IMR-90 (cell line): ENCODE results near the gene NTM. TPM values are rescaled to one million over a fixed set of nuclear protein-coding genes. Genes with fewer than 3 reads are reported as not detected.

Source experiments
- ATAC-seq: fragments of 200-7000 bp; cut with Tn5 transposase; 2 replicates; pipeline ENCODE4 v1.9.1; 2020; ENCODE audit warnings: low read depth, mild to moderate bottlenecking, moderate library complexity
- BruUV-seq: library from RNA; stranded (reverse); fragments of 400-500 nt; replicated peaks from 2 replicates; lab custom pipeline; 2021; lab: Mats Ljungman, UMichigan
- CTCF ChIA-PET: fragments of 300-600 bp; formaldehyde crosslinking; extraction: SDS; loops from one replicate; lab custom pipeline; 2021; ENCODE audit warnings: antibody characterized with exemption; lab: Yijun Ruan, JAX
- POLR2A ChIA-PET: fragments of 300-600 bp; sonication (Branson Sonifier 250); formaldehyde crosslinking; loops from one replicate; lab custom pipeline; 2022; ENCODE audit warnings: antibody characterized with exemption; ENCODE audit not compliant: unreplicated experiment; lab: Charles Lee
- DNase-seq: peaks from one replicate; pipeline ENCODE4 v3.0.0; 2013
- H2AFZ ChIP-seq: replicated peaks from 2 replicates; pipeline ENCODE3; 2013; ENCODE audit warnings: low read length, mild to moderate bottlenecking; ENCODE audit not compliant: poor library complexity
- H2AK5ac ChIP-seq: 2 replicates; pipeline ENCODE4 v1.6.1; 2013; ENCODE audit warnings: low read depth, low read length, inconsistent platforms
- H2AK9ac ChIP-seq: replicated peaks from 2 replicates; pipeline ENCODE3; 2013; ENCODE audit warnings: mild to moderate bottlenecking, low read depth, low read length, moderate library complexity; ENCODE audit not compliant: poor library complexity
- H2BK120ac ChIP-seq: 2 replicates; pipeline ENCODE4 v1.6.1; 2013; ENCODE audit warnings: low read depth, low read length, inconsistent platforms
- H2BK15ac ChIP-seq: 3 replicates; pipeline ENCODE4 v1.6.1; 2013; ENCODE audit warnings: low read depth, low read length, inconsistent platforms
- H2BK20ac ChIP-seq: 2 replicates; pipeline ENCODE4 v1.6.1; 2013; ENCODE audit warnings: low read depth, mild to moderate bottlenecking, inconsistent platforms, low read length, moderate library complexity
- H2BK5ac ChIP-seq: 2 replicates; pipeline ENCODE4 v1.6.1; 2013; ENCODE audit warnings: mild to moderate bottlenecking, low read depth, low read length, inconsistent platforms; ENCODE audit not compliant: poor library complexity, severe bottlenecking
- H3K14ac ChIP-seq: replicated peaks from 2 replicates; pipeline ENCODE4 v1.6.1; 2013; ENCODE audit warnings: low read depth, low read length, inconsistent platforms
- H3K18ac ChIP-seq: 2 replicates; pipeline ENCODE4 v1.6.1; 2013; ENCODE audit warnings: low read depth, low read length, control low read depth
- H3K23ac ChIP-seq: 2 replicates; pipeline ENCODE4 v1.6.1; 2013; ENCODE audit warnings: low read depth, low read length, inconsistent platforms
- H3K27ac ChIP-seq: 2 replicates; pipeline ENCODE4 v1.5.1; 2013; ENCODE audit warnings: mild to moderate bottlenecking, control low read depth, low read length; ENCODE audit not compliant: insufficient read depth
- H3K27me3 ChIP-seq: 2 replicates; pipeline ENCODE4 v1.6.1; 2013; ENCODE audit warnings: low read length; ENCODE audit not compliant: control insufficient read depth, insufficient read depth
- H3K36me3 ChIP-seq: 2 replicates; pipeline ENCODE4 v1.6.1; 2013; ENCODE audit warnings: low read length, mixed read lengths; ENCODE audit not compliant: control insufficient read depth, insufficient read depth
- H3K4ac ChIP-seq: 2 replicates; pipeline ENCODE4 v1.6.1; 2013; ENCODE audit warnings: low read depth, low read length, inconsistent platforms
- H3K4me1 ChIP-seq: 2 replicates; pipeline ENCODE4 v1.6.1; 2013; ENCODE audit warnings: low read length, mixed read lengths; ENCODE audit not compliant: control insufficient read depth, insufficient read depth
- H3K4me2 ChIP-seq: 2 replicates; pipeline ENCODE4 v1.6.1; 2013; ENCODE audit warnings: low read depth, mild to moderate bottlenecking, control low read depth, low read length, moderate library complexity
- H3K4me3 ChIP-seq: 2 replicates; pipeline ENCODE4 v1.5.1; 2013; ENCODE audit warnings: low read depth, mild to moderate bottlenecking, control low read depth, low read length, moderate library complexity; ENCODE audit not compliant: insufficient read depth
- H3K56ac ChIP-seq: 2 replicates; pipeline ENCODE4 v1.6.1; 2013; ENCODE audit warnings: low read length, inconsistent platforms; ENCODE audit not compliant: insufficient read depth; ENCODE audit errors: extremely low read depth
- H3K79me1 ChIP-seq, 2 experiments: 2 replicates each; pipeline ENCODE4 v1.6.1; 2013; ENCODE audit warnings: low read length in 2 of 2, inconsistent platforms in 1 of 2, low read depth in 1 of 2
- H3K9ac ChIP-seq: 2 replicates; pipeline ENCODE4 v1.6.1; 2013; ENCODE audit warnings: low read depth, low read length, control low read depth
- H3K9me1 ChIP-seq: 2 replicates; pipeline ENCODE4 v1.6.1; 2013; ENCODE audit warnings: low read length, inconsistent platforms; ENCODE audit not compliant: insufficient read depth
- H3K9me3 ChIP-seq: 2 replicates; pipeline ENCODE4 v1.6.1; 2013; ENCODE audit warnings: low read length; ENCODE audit not compliant: control insufficient read depth, insufficient read depth
- H4K20me1 ChIP-seq: 2 replicates; pipeline ENCODE4 v1.6.1; 2013; ENCODE audit warnings: low read length, inconsistent platforms; ENCODE audit not compliant: insufficient read depth
- H4K5ac ChIP-seq: 2 replicates; pipeline ENCODE4 v1.6.1; 2013; ENCODE audit warnings: mild to moderate bottlenecking, low read depth, low read length, control low read depth
- H4K8ac ChIP-seq, 2 experiments: 2 replicates each; pipeline ENCODE4 v1.6.1; 2013; ENCODE audit warnings: low read depth in 2 of 2, low read length in 2 of 2, control low read depth in 1 of 2, inconsistent platforms in 1 of 2
- H4K91ac ChIP-seq: 2 replicates; pipeline ENCODE4 v1.6.1; 2013; ENCODE audit warnings: low read depth, low read length, inconsistent platforms; ENCODE audit not compliant: insufficient read depth
- BHLHE40 ChIP-seq: fragments of 150-350 bp; IDR thresholded peaks from 2 replicates; pipeline ENCODE4 v1.6.1; 2016; ENCODE audit warnings: mild to moderate bottlenecking, low read depth, low read length
- CHD1 ChIP-seq: IDR thresholded peaks from 2 replicates; pipeline ENCODE4 v1.6.1; 2012; ENCODE audit warnings: low read depth, low read length, improper control_type of control experiment
- ELK1 ChIP-seq: fragments of 150-350 bp; IDR thresholded peaks from 2 replicates; pipeline ENCODE4 v1.6.1; 2016; ENCODE audit warnings: low read depth, mild to moderate bottlenecking, low read length, moderate library complexity, borderline replicate concordance
- MAZ ChIP-seq: IDR thresholded peaks from 2 replicates; pipeline ENCODE4 v1.6.1; 2012; ENCODE audit warnings: low read depth, mild to moderate bottlenecking, low read length, improper control_type of control experiment, moderate library complexity, borderline replicate concordance
- NFE2L2 ChIP-seq: fragments of 150-350 bp; IDR thresholded peaks from 2 replicates; pipeline ENCODE4 v1.6.1; 2016; ENCODE audit warnings: low read depth, mild to moderate bottlenecking, low read length
- POLR2A ChIP-seq: IDR thresholded peaks from 2 replicates; pipeline ENCODE4 v1.6.1; 2012; ENCODE audit warnings: mild to moderate bottlenecking, low read depth, low read length
- RAD21 ChIP-seq: IDR thresholded peaks from 2 replicates; pipeline ENCODE4 v1.6.1; 2012; ENCODE audit warnings: low read length, improper control_type of control experiment
- RCOR1 ChIP-seq: IDR thresholded peaks from 2 replicates; pipeline ENCODE4 v1.6.1; 2012; ENCODE audit warnings: mild to moderate bottlenecking, low read length, improper control_type of control experiment; ENCODE audit not compliant: insufficient replicate concordance
- WGBS, 2 experiments: methylation state at CpG; one replicate each; pipeline versions ENCODE4 v1.1.5 to v1.1.7; 2013; ENCODE audit warnings: missing lambda C conversion rate in 2 of 2; ENCODE audit not compliant: insufficient read length in 1 of 2; ENCODE audit errors: extremely low coverage in 2 of 2; 5-methylcytosine and 5-hydroxymethylcytosine counted together
- dilution Hi-C: fragments of 300-500 bp; cut with HindIII; formaldehyde crosslinking; loops from one replicate; pipeline ENCODE4 v1.14.3; 2018; ENCODE audit warnings: low sequenced_read_pairs; ENCODE audit not compliant: unreplicated experiment
- in situ Hi-C: fragments of 300-500 bp; cut with MboI; formaldehyde crosslinking; loops from 3 replicates; pipeline ENCODE4 v1.14.3; 2019; ENCODE audit warnings: low sequenced_read_pairs, inconsistent platforms, mixed read lengths
- intact Hi-C: fragments of 100-400 bp; cut with micrococcal nuclease; formaldehyde crosslinking; loops from 2 replicates; pipeline ENCODE4 v1.10.0; 2022
- polyA plus RNA-seq, 3 experiments: library from polyadenylated mRNA; depleted of rRNA; stranded (reverse); fragments of >200 nt; gene quantifications; 2 replicates each; pipeline ENCODE4 v1.2.3, GENCODE V29; 2012; ENCODE audit warnings: low replicate concordance in 1 of 3
- total RNA-seq: library from RNA; depleted of rRNA; stranded (reverse); fragments of >200 nt; gene quantifications from 2 replicates; pipeline ENCODE4 v1.2.3, GENCODE V29; 2012

NTM gene
- total and polyA plus RNA-seq, 2 of the 4 experiments (the other 2 are of a cell fraction): 19.5 to 25.5 TPM

GRCh38 chr11:131998020-131998419, 627.6 kb downstream of the NTM start:
- no peak overlapping the region for H4K91ac ChIP-seq
- no peaks in the 10 kb centered on the region for H3K79me1 ChIP-seq
- H3K9me1 ChIP-seq: no peaks in the 10 kb centered on the region
- H3K18ac ChIP-seq: no peak overlapping the region
- WGBS, 2 experiments: 100% methylated on average over 3 of the region's 5 CpGs; no CpG with 5 or more reads in 1 of the 2 experiments
- intact Hi-C loops: no loop called here
- H4K20me1 ChIP-seq: no peaks in the 10 kb centered on the region
- H3K27ac ChIP-seq: no peak overlapping the region
- no peaks in the 10 kb centered on the region; the same call in 1 of the 2 replicates for H3K36me3 ChIP-seq
- H3K27me3 ChIP-seq: no peaks in the 10 kb centered on the region
- no peak for DNase-seq
- no peak overlapping the region for H3K9ac ChIP-seq
- no peak overlapping the region for H4K5ac ChIP-seq
- no peak overlapping the region for H2BK15ac ChIP-seq
- H2BK120ac ChIP-seq: no peak overlapping the region
- peaks cover 2% of the 10 kb centered on the region for H3K4me1 ChIP-seq
- no peak overlapping the region for H3K4me2 ChIP-seq
- ATAC-seq: no peak
- BruUV-seq: no TSS peak
- no peak overlapping the region for H3K56ac ChIP-seq
- no peak overlapping the region for H3K14ac ChIP-seq
- no peak overlapping the region for H3K4ac ChIP-seq
- H4K8ac ChIP-seq: no peak overlapping the region
- no peak overlapping the region for H2AK9ac ChIP-seq
- no peak overlapping the region for H2AFZ ChIP-seq
- in situ Hi-C loops: no loop called here
- TF ChIP-seq BHLHE40 (no peak), MAZ (no peak), RCOR1 (no peak), ELK1 (no peak), CHD1 (no peak), RAD21 (no peak), POLR2A (no peak), NFE2L2 (no peak)
- no peak overlapping the region for H2BK5ac ChIP-seq
- dilution Hi-C loops: no loop called here
- POLR2A ChIA-PET: no interaction called here
- H2AK5ac ChIP-seq: no peak overlapping the region
- no peak overlapping the region for H3K4me3 ChIP-seq
- no peak overlapping the region for H2BK20ac ChIP-seq
- peaks cover 5% of the 10 kb centered on the region for H3K9me3 ChIP-seq
- CTCF ChIA-PET: no interaction called here
- H3K23ac ChIP-seq: no peak overlapping the region
